ENCODE data around the gene NDOR1.

- TF ChIP-seq POLR2A (IDR thresholded peaks at IDR 0.05), result no peak
- no peak for TF ChIP-seq CTCF (IDR thresholded peaks at IDR 0.05)
Measured at GRCh38 chr9:137218754-137219271, 13.3 kb downstream of the NDOR1 start.
